ENCODE results near the gene SHISA9. TPM values are rescaled to one million over a fixed set of nuclear protein-coding genes. Genes with fewer than 3 reads are reported as not detected.

The SHISA9 gene
- total RNA-seq, 1 donor from 2014 or later: 2.5 TPM

- Mint-ChIP-seq H3K9me3 (peaks cover 4% of the 10 kb centered on the region), H3K27ac (no peak overlapping the region), H3K27me3 (ENCODE audit: insufficient read depth, low read depth) (peaks cover 3% of the 10 kb centered on the region), H3K36me3 (no peaks in the 10 kb centered on the region), H3K4me1 (no peaks in the 10 kb centered on the region), H3K4me3 (no peak overlapping the region)
- no peak overlapping the region for H3K9ac ChIP-seq
- H3K36me3 ChIP-seq: no peaks in the 10 kb centered on the region
- no peak for DNase-seq (ENCODE audit: low spot score)
- H4K20me1 ChIP-seq (ENCODE audit: low read depth): no peaks in the 10 kb centered on the region
- no peaks in the 10 kb centered on the region for H3K9me3 ChIP-seq (ENCODE audit: low read depth)
- H3K4me3 ChIP-seq: no peak overlapping the region
- TF ChIP-seq CTCF (IDR thresholded peaks at IDR 0.05) (no peak), EZH2phosphoT487 (IDR thresholded peaks at IDR 0.05) (no peak), EZH2 (IDR thresholded peaks at IDR 0.05) (no peak)
- no peaks in the 10 kb centered on the region for H3F3A ChIP-seq (ENCODE audit: low read depth)
- H3K27ac ChIP-seq: no peak overlapping the region
- no peak overlapping the region for H2AFZ ChIP-seq (replicated peaks)
- H3K27me3 ChIP-seq: no peaks in the 10 kb centered on the region
- H3K4me2 ChIP-seq: no peak overlapping the region
- no peaks in the 10 kb centered on the region for H3K79me2 ChIP-seq (ENCODE audit: low read depth)
- H3K4me1 ChIP-seq: no peaks in the 10 kb centered on the region
These were observed 19.7 kb upstream of the SHISA9 start for GRCh38 chr16:12881740-12882139.

GRCh38 chr16:12885742-12886141 lies 15.7 kb upstream of the SHISA9 start:
- no peaks in the 10 kb centered on the region for H3K79me2 ChIP-seq (ENCODE audit: low read depth)
- no peak overlapping the region for H3K4me2 ChIP-seq
- H3K4me1 Mint-ChIP-seq: no peaks in the 10 kb centered on the region
- no peaks in the 10 kb centered on the region for H3K9me3 ChIP-seq (ENCODE audit: low read depth)
- H3K27ac Mint-ChIP-seq: no peak overlapping the region
- H3K4me1 ChIP-seq: no peaks in the 10 kb centered on the region
- peaks cover 4% of the 10 kb centered on the region for H3K9me3 Mint-ChIP-seq
- no peak overlapping the region for H2AFZ ChIP-seq (replicated peaks)
- DNase-seq (ENCODE audit: low spot score): no peak
- no peak overlapping the region for H3K9ac ChIP-seq
- H3F3A ChIP-seq (ENCODE audit: low read depth): no peaks in the 10 kb centered on the region
- TF ChIP-seq EZH2 (IDR thresholded peaks at IDR 0.05): no peak
- no peak for TF ChIP-seq CTCF (IDR thresholded peaks at IDR 0.05)
- TF ChIP-seq EZH2phosphoT487 (IDR thresholded peaks at IDR 0.05): no peak
- no peaks in the 10 kb centered on the region for H3K27me3 ChIP-seq
- no peaks in the 10 kb centered on the region for H3K27me3 Mint-ChIP-seq (ENCODE audit: insufficient read depth, low read depth)
- no peaks in the 10 kb centered on the region for H3K36me3 ChIP-seq
- H3K36me3 Mint-ChIP-seq: no peaks in the 10 kb centered on the region
- H3K4me3 Mint-ChIP-seq: no peak overlapping the region
- no peak overlapping the region for H3K27ac ChIP-seq
- no peaks in the 10 kb centered on the region for H4K20me1 ChIP-seq (ENCODE audit: low read depth)
- no peak overlapping the region for H3K4me3 ChIP-seq

GRCh38 chr16:12891836-12892235 lies 9.6 kb upstream of the SHISA9 start:
- DNase-seq (ENCODE audit: low spot score): no peak
- Histone ChIP-seq H3K27ac (no peak overlapping the region), H3K27me3 (no peaks in the 10 kb centered on the region), H3K4me1 (no peaks in the 10 kb centered on the region), H3F3A (ENCODE audit: low read depth) (no peaks in the 10 kb centered on the region), H3K9me3 (ENCODE audit: low read depth) (no peaks in the 10 kb centered on the region), H4K20me1 (ENCODE audit: low read depth) (no peaks in the 10 kb centered on the region), H3K9ac (no peak overlapping the region), H3K4me2 (no peak overlapping the region), H3K36me3 (no peaks in the 10 kb centered on the region), H3K4me3 (no peak overlapping the region), H3K79me2 (ENCODE audit: low read depth) (no peaks in the 10 kb centered on the region), H2AFZ (replicated peaks) (no peak overlapping the region)
- Mint-ChIP-seq H3K4me1 (peaks cover 2% of the 10 kb centered on the region), H3K4me3 (no peak overlapping the region), H3K27ac (no peak overlapping the region), H3K27me3 (ENCODE audit: insufficient read depth, low read depth) (peaks cover 4% of the 10 kb centered on the region), H3K36me3 (no peaks in the 10 kb centered on the region), H3K9me3 (no peaks in the 10 kb centered on the region)
- TF ChIP-seq CTCF (IDR thresholded peaks at IDR 0.05) (no peak), EZH2 (IDR thresholded peaks at IDR 0.05) (no peak), EZH2phosphoT487 (IDR thresholded peaks at IDR 0.05) (no peak)

All from neural progenitor cell (in vitro differentiated cells).